SK-MEL-5 (cell line): Measurements from ENCODE around the gene CUL3. TPM values are rescaled to one million over a fixed set of nuclear protein-coding genes. Genes with fewer than 3 reads are reported as not detected.

Experiments
- total RNA-seq: library from RNA; depleted of rRNA; stranded (reverse); fragments of >200 nt; shearing (Covaris generic); gene quantifications from 2 replicates; pipeline ENCODE4 v1.2.3, GENCODE V29; 2014; rRNA removed

Gene CUL3
- total RNA-seq, 1 experiment from 2014 or later: 52.9 TPM

Other genes with a start within 250 kb of the CUL3 start
- gene FAM124B, start 183.3 kb downstream of the CUL3 start, total RNA-seq: 0.13 TPM in 1 of 2 replicates, not detected in the other
- gene CCDC195, start 131.0 kb upstream of the CUL3 start, total RNA-seq: not detected in 2 replicates